ENCODE measurements around the gene DIP2B.
"Not testable (repeated sequence)": the region's sequence is repeated elsewhere in the genome, so short reads cannot be mapped to it uniquely, and the experiment has no call there.

DNA sequence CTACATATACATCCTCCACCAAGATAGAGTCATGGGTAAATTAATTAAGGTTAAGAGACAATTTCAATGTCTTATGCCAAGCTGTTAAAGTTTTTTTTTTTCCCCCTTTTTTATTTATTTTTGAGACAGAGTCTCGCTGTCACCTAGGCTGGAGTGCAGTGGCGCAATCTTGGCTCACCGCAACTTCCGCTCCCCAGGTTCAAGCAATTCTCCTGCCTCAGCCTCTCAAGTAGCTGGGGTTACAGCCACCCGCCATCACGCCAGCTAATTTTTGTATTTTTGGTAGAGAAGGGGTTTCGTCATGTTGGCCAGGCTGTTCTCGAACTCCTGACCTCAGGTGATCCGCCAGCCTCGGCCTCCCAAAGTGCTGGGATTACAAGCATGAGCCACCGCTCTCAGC is 38.4 kb downstream of the DIP2B start:
- TF ChIP-seq, protein P1, sequence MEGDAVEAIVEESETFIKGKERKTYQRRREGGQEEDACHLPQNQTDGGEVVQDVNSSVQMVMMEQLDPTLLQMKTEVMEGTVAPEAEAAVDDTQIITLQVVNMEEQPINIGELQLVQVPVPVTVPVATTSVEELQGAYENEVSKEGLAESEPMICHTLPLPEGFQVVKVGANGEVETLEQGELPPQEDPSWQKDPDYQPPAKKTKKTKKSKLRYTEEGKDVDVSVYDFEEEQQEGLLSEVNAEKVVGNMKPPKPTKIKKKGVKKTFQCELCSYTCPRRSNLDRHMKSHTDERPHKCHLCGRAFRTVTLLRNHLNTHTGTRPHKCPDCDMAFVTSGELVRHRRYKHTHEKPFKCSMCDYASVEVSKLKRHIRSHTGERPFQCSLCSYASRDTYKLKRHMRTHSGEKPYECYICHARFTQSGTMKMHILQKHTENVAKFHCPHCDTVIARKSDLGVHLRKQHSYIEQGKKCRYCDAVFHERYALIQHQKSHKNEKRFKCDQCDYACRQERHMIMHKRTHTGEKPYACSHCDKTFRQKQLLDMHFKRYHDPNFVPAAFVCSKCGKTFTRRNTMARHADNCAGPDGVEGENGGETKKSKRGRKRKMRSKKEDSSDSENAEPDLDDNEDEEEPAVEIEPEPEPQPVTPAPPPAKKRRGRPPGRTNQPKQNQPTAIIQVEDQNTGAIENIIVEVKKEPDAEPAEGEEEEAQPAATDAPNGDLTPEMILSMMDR (IDR thresholded peaks at IDR 0.05; ENCODE audit: low read depth, low read length) = not testable (repeated sequence)
- not testable (repeated sequence) for TF ChIP-seq EZH2phosphoT487 (IDR thresholded peaks at IDR 0.05; ENCODE audit: low read depth)

All from OCI-LY3 (cell line).